GM21717 (cell line): ENCODE measurements around the gene CDKL5.

Experiments used
- ATAC-seq: cut with Tn5 transposase; IDR thresholded peaks from one replicate; pipeline ENCODE4 v1.9.1; 2021; ENCODE audit warnings: mild to moderate bottlenecking, moderate library complexity; ENCODE audit not compliant: unreplicated experiment

CDKL5 gene

DNA sequence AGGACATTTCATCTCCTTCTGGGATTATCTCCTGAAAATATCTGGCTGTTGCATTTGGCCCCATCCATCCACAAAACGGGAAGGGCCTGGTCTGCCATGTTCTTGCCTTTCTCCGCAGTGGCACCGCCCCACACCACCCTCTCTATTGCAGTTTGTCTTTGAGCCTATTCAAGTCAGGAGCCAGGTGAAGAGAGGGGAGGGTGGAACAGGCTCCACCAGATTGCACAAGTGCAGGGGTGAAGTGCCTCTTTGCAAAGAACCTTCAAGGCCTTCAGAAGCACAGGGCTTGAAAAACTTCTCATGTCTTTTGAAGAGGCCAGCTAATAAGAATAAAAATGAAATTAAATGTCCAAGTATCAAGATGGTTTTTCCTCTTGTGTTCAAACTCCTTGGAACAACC lies 217.8 kb downstream of the CDKL5 start:
- ATAC-seq = no peak

DNA sequence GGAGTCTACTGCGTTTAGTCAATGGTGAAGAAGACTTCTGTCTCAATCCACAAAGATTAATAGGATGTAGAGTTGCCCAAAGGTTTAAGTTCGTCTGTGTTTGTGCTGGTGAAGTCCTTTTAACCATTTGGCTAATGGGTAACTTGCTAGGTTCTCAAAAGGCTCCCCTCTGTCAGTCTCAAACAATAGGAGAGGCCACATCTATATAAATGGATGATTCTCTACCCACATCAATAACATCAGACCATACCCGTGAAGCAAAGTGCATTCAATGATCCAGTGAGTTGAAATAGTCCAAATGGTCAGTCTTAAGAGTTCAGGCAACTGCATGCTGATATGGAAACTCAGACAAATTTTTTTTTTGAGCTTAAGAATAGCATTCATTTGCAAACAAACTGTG lies 218.4 kb downstream of the CDKL5 start:
- ATAC-seq = no peak

DNA sequence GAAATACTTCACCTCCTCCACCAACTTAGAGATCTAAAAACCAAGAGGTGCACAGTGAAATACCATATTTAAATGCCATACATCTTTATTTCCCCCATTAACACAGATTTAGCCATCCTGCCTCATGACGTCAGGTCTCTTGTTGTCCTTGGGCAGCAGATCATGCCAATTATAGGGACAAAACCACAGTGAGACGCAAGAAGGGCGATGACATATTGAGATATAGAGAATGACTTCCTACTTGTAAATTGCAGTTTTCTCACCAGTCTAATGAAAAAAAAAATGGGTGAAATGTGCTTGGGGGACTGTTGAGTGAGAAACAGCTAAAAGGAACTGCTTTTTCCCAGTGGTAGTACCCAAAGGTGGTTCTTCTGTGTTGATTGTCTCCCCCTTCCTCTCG lies 222.2 kb downstream of the CDKL5 start:
- no peak for ATAC-seq

DNA sequence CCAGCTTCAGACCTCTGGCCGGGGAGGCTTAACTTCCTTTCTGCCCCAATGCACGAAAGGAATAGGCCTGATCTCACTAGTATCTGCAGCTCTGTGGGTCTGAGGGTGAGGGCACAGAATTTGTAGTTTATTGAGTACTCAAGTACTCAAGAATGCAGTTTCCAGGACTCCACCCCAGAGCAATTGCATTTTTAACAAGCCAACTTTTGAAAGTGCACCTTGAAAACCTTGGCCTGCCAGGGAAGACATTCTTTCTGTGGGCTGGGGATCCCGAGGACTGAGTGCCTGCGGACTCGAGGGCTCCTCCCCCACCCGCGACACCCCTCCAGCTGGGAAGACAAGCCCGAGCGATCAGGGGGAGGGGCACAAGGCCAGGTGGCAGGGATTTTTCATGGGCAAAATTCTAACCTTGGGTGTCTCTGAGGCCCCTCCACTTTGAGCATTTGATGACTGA lies 224.1 kb downstream of the CDKL5 start:
- ATAC-seq = no peak

DNA sequence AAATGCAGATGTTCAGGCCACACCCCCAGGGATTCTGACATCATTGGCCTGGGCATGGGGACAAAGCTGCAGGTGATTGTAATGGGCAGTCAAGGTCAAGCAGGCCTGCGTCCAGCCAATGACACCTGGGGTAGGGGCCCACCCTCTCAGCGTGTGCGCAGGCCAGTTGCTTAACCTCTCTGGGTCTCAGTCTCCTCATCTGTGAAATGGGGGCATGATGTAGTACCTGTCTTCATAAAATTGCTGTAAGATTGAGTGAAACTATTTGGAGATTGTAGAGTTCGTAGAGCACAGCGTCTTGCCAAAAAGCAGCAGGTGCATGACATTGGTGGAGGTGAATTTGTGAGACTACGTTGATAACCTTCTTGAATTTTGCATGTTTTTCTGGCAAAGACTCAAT lies 225.3 kb downstream of the CDKL5 start:
- ATAC-seq = no peak

DNA sequence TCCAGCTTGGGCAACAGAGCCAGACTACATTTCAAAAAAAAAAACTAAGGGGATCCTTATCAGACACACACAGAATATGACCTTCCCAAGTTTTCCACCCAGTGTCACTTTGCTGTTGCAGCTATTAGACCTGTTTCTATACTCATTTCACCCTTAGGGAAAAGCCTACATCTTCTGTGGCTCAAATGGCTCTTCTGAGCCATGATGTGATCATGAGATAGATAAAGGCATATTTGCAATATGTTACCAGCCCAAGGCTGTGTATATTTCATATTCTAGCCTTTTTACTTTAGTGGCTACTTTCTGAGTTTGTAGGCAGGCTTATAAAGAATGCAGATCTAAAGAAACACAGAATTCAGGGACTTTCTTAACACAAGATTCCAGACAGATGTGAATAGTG lies 227.2 kb downstream of the CDKL5 start:
- no peak for ATAC-seq

DNA sequence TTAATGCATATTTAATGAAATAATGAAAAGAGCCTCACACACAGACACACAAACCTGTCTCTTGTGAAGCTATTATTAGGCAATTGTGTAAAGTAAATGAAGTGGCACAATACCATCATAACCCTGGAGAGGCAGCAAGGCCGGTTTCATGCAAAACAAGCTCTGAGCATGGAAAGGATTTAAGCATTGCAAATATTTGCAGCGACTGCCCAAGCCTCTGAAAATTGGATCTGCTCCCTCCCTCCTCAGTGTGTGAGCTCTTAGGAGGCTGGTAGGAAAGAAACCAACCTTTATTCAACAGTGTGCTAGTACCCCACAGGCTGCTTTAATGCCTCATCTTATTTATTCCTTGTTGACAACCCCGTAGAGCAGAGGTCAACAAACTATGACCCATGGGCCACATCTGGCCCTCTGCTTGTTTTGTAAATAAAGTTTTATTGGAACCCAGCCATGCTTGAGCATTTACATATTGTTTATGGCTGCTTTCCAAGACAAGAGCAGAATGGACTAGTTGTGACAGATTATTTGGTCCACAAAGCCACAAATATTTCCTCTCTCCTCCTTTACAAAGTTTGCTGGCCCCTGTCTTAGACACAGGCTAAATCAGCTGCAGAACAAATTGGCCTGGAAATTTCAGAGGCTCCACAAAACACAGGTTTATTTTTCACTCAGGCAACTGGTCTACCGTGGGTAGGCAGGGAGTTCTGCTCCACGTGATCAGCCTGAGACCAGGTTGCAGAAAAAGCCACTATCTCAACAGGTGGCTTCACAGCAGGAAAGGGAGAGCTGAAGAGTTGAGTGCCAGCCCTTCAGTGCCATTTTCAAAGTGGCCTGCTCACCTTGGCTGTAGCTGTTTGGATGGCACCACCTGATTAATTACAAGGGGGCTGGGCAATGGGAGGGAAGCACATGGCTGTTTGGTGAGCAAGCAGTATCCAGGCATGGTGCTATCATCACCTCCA lies 229.7 kb downstream of the CDKL5 start:
- ATAC-seq = no peak

DNA sequence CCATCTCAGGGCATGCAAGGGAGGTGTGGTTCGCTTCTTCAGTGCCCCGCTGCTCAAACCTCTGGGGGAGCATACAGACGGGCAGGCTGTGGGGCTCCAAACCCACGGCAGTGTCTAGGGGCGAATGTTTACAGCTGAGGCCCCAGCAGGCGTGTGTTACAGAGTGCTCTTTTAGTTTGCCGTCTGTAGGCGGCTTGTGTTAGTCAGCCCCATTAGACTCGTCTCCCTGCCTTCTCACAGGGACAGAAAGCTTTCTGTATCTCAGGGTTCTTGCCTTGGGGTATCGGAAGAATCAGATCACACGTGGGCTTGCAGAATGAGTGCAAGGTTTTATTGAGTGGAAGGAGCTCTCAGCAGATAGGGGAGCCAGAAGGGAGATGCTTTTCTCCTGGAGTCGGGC lies 235.9 kb downstream of the CDKL5 start:
- ATAC-seq = no peak

DNA sequence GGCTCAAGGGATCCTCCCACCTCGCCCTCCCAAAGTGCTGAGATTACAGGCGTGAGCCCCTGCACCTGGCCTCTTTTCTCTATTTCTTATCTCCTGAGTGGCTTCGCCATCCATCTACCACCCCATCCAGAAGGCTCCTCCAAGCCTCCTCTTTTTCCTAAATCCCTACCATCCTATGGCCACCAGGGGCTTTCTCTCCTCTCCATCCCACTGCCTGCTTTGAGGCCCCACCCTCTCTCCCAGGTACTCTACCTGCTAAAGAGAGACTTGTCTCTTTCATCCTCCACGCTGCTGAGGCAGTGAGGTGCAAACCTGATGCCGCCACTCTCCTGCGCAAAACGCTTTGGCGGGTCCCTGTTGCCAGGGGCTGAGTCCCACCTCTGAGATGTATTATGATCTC lies 239.5 kb downstream of the CDKL5 start:
- no peak for ATAC-seq

DNA sequence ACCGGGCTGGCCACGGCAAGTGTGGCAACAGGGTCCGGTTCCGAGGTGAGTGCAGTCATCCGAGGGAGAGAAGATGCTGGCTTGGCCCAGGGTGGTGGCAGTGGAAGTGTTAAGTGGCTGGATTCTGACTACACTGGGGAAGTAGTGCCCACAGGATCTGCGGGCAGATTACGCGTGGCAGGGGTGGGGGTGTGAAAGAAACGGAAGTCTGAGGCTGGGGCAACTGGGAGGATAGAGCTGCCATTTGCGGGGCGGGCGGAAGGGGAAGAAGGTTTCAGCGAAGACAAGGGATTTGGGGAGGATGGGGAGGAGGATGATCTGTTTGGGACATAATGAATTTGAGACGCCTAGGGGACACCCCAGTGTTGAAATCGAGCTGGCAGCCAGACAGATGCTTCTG lies 241.2 kb downstream of the CDKL5 start:
- no peak for ATAC-seq

DNA sequence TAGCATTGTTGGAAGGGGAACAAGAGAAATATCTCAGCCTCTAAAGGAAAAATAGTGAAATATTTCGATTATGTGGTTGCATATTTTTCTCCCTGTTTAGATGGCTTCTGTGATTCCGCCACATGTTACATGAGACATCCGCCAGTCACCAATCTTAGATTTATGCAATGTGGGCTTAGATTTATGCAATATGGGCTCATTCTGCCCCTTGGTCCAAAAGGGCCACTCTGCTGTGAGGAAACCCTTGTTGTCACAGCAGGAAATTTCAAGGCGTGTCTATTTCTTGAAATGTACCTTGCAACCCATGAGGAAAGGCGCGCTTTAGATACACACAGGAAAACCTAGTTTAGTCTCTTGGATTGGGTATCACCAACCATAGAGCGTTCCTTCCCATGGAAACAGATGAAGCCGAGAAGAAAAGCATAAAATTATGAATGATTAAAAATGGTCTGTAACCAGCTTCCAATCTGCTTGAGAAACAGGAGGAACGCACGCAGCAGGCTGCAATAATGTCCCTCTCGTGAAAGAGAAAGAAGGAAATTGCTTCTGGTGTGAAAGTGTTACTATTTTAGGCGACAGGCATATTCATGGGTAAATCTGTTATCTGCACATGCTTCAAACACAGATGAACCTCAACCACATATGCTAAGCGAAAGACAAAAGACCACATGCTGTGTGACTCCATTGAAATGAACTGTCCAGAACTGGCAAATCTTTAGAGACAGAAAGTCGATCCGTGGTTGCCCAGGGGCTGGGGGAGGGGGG lies 242.8 kb downstream of the CDKL5 start:
- no peak for ATAC-seq

DNA sequence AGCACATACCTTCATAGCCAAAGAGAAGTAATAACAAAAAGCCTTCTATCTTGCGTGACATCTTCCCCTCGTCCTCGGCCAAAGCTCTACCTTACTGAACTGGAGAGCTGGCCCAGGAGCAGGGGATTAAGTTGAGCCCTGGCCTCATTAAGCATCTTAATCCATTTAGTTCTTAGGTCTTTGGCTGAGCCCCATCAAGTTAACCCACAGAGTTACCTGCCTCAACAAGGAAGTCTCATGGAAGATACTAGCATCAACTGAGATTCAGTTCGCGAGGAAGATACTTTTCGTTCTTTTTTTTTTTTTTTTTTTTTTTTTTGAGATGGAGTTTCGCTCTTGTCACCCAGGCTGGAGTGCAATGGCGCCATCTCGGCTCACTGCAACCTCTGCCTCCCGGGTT lies 246.6 kb downstream of the CDKL5 start, which contains the start of gene RS1:
Gene RS1 (minus strand): TSS at position 101 of the 400 bp plus-strand sequence. CDS start 40 bp downstream, at position 61.
- ATAC-seq = no peak

DNA sequence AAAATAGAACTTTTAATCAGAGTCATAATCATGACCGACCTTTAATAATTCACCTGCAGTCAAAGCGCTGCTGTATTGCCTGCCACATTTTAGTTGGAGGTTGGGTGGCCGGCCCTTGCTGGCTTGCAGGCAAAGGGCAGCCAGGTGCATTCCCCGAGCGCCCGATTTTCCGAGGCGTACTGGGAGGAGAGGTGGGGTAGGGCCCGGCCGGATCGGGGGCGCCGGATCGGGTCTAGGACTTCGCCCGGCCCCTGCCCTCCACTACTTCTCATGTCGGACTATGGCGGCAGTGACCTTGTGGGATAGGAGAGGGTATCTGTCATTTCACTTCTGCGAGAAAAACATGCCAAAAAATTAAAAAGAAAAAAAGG lies 249.0 kb downstream of the CDKL5 start:
- ATAC-seq = peak; percentile 30

DNA sequence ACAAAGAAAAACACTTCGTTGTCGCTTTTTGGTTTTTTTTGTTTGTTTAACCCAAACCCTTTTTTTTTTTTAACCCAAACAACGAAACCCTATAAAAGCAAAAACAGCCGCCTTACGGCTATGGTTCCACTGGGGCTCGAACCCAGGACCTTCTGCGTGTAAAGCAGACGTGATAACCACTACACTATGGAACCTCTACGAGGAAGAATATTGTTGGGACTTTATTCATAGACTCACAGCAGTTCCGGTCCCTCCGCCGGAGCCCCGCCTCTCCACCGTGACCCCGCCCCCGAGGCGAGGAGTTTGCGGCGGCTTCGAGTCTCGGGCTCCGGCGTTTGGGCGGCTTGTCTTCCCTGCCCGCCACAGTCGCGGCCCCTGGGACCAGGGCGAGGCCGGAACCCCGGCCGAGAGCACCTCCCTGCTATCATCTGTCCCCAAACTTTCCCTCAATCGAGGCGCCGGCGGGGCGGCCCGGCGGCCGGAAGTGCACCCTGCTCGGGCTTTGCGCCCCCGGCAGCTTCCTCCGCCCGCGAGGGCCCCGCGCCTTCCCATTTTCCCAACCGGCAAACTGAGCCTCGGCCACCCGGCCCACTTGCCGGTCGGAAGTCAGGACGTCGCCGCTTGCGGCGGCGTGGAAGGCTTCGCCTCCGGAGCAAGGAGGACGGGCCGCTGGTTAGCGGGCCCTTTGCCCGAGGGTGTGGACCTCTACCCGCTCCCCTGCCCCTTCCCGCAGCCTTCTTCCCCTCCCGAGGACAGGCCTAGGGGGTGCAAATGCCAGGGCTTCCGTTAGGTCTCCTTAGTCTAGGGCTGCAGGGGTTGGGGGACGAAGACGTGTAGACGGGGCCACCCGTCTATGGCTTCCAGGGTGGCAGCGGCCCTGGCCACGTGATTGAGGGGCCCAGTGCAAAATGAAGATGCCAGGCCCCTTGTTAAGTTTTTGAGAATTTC lies 249.7 kb downstream of the CDKL5 start:
- peak; percentile 88 for ATAC-seq

DNA sequence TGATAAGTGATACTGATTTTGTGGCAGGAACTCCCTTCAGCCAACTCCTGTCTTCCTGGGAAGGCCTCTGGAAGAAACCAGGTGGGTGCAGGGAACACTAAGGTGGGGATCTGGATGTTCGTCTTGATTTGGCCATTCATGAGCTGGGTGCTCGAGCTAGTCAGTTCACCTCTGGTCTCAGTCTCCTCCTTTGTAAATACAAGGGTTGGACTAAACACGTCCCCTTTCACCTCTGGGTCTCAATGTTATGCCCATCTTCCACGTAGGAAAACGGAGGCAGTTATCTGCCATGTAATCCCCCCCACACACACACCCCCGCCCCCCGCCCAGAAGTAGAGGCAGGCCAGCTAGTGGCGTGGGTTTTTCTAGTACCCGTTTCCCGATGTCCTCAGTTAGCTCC lies 250.6 kb downstream of the CDKL5 start:
- ATAC-seq = no peak

DNA sequence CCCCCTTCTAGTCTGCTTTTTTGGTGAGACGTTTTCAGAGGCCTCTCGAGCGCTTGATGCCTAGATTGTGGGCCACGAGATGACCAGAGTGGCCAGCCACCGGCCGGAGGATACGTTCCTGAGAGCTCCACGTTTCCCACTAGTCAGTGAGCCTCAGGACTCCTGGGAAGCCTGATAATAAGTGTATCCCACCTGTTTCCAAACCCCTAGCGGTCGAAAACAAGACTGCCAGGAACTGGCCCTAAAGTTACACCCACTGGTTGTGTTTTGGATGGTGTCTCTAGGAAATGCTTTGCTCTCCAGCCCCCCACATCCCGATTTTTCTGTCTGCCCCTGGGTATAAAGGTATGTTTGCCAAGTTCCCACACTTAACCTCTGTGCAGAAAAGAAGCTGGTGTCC lies 251.1 kb downstream of the CDKL5 start:
- no peak for ATAC-seq

DNA sequence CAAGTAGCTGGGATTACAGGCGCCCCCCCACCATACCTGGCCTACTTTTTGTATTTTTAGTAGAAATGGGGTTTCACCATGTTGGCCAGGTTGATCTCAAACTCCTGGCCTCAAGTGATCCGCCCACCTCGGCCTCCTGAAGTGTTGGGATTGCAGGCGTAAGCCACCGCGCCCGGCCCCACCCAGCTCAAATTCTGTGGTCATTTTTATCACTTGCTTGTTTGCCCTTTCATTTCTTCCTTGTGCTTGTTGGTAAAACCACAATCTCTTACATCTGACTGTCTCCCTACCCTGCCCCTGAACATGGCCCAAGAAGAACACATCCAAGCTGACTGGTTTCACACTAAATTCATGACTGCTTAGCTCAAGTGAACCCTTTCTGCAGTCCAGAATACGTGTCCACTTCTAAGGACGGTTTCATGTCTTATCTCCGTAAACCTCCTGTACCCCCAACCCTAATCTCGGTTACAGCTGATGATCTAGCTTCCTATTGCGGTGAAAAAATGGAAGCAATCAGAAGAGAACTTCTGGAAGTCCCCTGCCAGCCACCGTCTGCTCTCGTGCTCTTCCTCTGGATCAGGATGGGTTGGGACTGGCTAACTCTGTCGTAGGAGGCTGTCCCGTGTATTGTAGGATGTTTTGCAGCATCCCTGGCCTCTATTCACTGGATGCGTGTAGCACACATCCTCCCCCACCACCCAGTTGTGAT lies 251.9 kb downstream of the CDKL5 start:
- ATAC-seq = no peak

DNA sequence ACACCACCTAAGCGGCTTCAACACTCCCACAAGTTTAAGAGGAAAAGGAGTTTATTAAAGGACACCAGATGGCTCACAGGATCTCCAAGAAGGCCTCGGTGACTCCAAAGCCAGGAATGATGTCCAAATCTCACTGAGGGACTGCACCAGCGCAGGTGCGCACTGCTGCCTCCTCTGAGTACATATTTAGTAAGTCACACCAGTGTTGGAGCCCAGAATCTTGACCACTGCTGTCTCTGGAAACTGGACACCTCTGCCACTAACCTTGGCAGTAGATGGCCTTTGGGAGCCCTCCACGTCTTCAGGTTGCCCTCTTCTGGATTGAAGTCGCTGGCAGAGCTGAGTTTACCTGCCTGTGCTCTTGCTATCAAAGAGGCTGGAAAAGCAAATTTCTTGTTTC lies 256.6 kb downstream of the CDKL5 start:
- no peak for ATAC-seq

DNA sequence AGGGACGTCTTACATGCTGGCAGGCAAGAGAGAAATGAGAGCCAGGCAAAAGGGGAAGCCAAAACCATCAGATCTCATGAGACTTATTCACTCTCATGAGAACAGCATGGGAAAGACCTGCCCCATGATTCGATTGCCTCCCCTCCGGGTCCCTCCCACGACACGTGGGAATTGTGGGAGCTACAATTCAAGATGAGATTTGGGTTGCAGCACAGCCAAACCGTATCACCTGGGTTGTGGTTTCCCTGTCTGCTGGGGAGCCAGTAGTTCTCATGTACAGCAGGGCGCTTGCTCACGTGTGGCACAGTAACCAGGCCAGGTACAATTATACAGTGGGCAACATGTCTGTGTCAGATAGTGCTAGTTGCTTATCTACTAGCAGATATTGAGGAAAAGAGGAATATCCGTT lies 257.6 kb downstream of the CDKL5 start:
- no peak for ATAC-seq

DNA sequence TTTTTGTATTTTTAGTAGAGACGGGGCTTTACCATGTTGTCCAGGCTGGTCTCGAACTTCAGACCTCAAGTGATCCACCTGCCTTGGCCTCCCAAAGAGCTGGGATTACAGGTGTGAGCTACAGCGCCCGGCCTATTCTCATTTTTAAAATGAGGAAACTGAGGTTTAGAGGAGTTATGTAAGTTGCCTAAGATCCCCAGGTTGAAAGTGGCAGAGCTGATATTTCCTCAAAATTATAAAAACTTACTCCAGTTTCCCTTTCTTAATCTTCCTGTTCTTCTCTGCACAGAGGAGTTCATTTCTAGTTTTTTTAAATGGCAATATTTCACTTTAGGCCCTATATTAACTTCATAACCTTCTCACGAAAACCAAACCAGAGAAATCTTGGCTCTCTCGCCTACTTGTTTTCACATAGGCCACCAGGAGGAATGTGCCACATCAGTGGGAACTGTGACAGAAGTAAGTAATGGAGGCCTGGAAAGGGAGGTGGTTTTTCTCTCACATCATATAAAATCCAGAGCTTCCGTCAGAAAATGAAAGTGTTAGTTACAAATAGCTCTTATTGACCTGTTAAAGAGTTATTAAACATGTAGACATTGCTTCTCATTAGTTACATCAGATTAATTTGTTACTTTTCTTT lies 262.6 kb downstream of the CDKL5 start:
- ATAC-seq = no peak
